AG04450 (cell line): Measurements from ENCODE around the gene SORL1. TPM values are rescaled to one million over a fixed set of nuclear protein-coding genes. Genes with fewer than 3 reads are reported as not detected.
A peak's percentile ranks its signal among the peaks of the same experiment; 100 is the strongest.
"Not testable (repeated sequence)": the region's sequence is repeated elsewhere in the genome, so short reads cannot be mapped to it uniquely, and the experiment has no call there.

Experiments
- CTCF ChIA-PET: fragments of 300-600, 350-600 bp; formaldehyde crosslinking; extraction: SDS; loops from one replicate; lab custom pipeline; 2022; ENCODE audit warnings: antibody characterized with exemption, inconsistent platforms; lab: Charles Lee
- POLR2A ChIA-PET: fragments of 350-600 bp; formaldehyde crosslinking; extraction: SDS; loops from one replicate; lab custom pipeline; 2021; ENCODE audit warnings: antibody characterized with exemption, inconsistent platforms; lab: Yijun Ruan, JAX
- DNase-seq: peaks from one replicate; pipeline ENCODE4 v3.0.0-alpha.2; 2011; ENCODE audit warnings: low read depth, low spot score
- H3K27ac ChIP-seq: one replicate; pipeline ENCODE4 v1.5.1; 2012; ENCODE audit warnings: low read depth, low read length, control low read depth
- H3K27me3 ChIP-seq: one replicate; pipeline ENCODE4 v1.6.0; 2012; ENCODE audit warnings: low read length; ENCODE audit not compliant: control insufficient read depth, insufficient read depth
- H3K4me3 ChIP-seq: 2 replicates; pipeline ENCODE4 v1.5.1; 2011; ENCODE audit warnings: mild to moderate bottlenecking, low read depth, low read length, control low read depth
- H3K9me3 ChIP-seq: 2 replicates; pipeline ENCODE4 v1.5.1; 2012; ENCODE audit warnings: low read length; ENCODE audit not compliant: control insufficient read depth, insufficient read depth
- polyA minus RNA-seq: library from RNA; depleted of rRNA, polyadenylated mRNA; stranded (reverse); fragments of >200 nt; gene quantifications from 2 replicates; pipeline ENCODE4 v1.2.3, GENCODE V29; 2011; rRNA and poly(A)+ RNA removed
- polyA plus RNA-seq: library from polyadenylated mRNA; depleted of rRNA; stranded (reverse); fragments of >200 nt; gene quantifications from 2 replicates; pipeline ENCODE4 v1.2.3, GENCODE V29; 2011; rRNA removed
- TF ChIP-seq, protein P1 (sequence below): IDR thresholded peaks from 2 replicates; pipeline ENCODE4 v1.5.1; 2011; ENCODE audit warnings: low read depth, low read length, control low read depth, inconsistent platforms

The SORL1 gene
- 5.4 and 5.5 TPM in 2 replicates for polyA plus RNA-seq
- polyA minus RNA-seq = 23.4 and 29.8 TPM in 2 replicates

DNA sequence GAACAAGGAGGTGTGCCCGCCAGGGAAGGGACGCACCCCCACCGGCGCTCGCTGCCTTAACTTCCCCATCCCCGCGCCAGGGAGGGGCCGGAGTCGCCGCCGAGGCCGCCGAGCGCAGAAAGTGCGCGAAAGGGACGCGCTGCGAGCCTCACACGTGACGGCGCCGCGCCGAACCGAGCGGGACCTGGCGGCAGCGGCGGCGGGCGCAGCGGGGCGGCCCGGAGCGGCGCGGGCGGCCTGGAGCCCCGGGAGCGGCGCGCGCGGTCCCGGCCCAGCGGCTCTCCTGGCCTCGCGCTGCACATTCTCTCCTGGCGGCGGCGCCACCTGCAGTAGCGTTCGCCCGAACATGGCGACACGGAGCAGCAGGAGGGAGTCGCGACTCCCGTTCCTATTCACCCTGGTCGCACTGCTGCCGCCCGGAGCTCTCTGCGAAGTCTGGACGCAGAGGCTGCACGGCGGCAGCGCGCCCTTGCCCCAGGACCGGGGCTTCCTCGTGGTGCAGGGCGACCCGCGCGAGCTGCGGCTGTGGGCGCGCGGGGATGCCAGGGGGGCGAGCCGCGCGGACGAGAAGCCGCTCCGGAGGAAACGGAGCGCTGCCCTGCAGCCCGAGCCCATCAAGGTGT, at the start of gene SORL1:
Gene SORL1 (plus strand): TSS at position 329 of the 623 bp plus-strand sequence. CDS start 18 bp downstream, at position 347.
- TF ChIP-seq, protein P1, sequence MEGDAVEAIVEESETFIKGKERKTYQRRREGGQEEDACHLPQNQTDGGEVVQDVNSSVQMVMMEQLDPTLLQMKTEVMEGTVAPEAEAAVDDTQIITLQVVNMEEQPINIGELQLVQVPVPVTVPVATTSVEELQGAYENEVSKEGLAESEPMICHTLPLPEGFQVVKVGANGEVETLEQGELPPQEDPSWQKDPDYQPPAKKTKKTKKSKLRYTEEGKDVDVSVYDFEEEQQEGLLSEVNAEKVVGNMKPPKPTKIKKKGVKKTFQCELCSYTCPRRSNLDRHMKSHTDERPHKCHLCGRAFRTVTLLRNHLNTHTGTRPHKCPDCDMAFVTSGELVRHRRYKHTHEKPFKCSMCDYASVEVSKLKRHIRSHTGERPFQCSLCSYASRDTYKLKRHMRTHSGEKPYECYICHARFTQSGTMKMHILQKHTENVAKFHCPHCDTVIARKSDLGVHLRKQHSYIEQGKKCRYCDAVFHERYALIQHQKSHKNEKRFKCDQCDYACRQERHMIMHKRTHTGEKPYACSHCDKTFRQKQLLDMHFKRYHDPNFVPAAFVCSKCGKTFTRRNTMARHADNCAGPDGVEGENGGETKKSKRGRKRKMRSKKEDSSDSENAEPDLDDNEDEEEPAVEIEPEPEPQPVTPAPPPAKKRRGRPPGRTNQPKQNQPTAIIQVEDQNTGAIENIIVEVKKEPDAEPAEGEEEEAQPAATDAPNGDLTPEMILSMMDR = peak; percentile 60

GRCh38 chr11:121405646-121406045, 46.5 kb upstream of the SORL1 start:
- H3K27me3 ChIP-seq = peaks cover 10% of the 10 kb centered on the region
- no peak for DNase-seq
- CTCF ChIA-PET = no interaction called here
- POLR2A ChIA-PET = no interaction called here
- no peak overlapping the region for H3K27ac ChIP-seq
- H3K4me3 ChIP-seq = no peak overlapping the region
- H3K9me3 ChIP-seq = no peaks in the 10 kb centered on the region
- TF ChIP-seq, protein P1 = no peak

More for the DNA sequence above, at the start of gene SORL1:
- DNase-seq = no peak
- Histone ChIP-seq H3K9me3 (no peaks in the 10 kb centered on the region; the same call in 1 of the 2 replicates), H3K27me3 (peaks cover 11% of the 10 kb centered on the region), H3K27ac (no peak within 1 kb of the TSS), H3K4me3 (peak within 1 kb of the TSS; percentile 74)
- CTCF ChIA-PET = interaction anchor here (0.8 to 1.7 kb wide), 5 partner anchors 11 to 140 kb away, joined by 3 to 8 read pairs (median 6); no protein-coding TSS in a partner anchor
- POLR2A ChIA-PET = no interaction called here

- CTCF ChIA-PET = no interaction called here
- no peaks in the 10 kb centered on the region for H3K9me3 ChIP-seq
- H3K27ac ChIP-seq = no peak overlapping the region
- H3K27me3 ChIP-seq = peaks cover 10% of the 10 kb centered on the region
- no peak overlapping the region for H3K4me3 ChIP-seq
- TF ChIP-seq, protein P1 = no peak
- DNase-seq = no peak
- POLR2A ChIA-PET = no interaction called here
Observed at GRCh38 chr11:121406291-121406690, 45.8 kb upstream of the SORL1 start.

GRCh38 chr11:121408830-121409229, 43.3 kb upstream of the SORL1 start:
- POLR2A ChIA-PET = no interaction called here
- CTCF ChIA-PET = interaction anchor here (0.6 to 0.7 kb wide), 2 partner anchors 20 to 90 kb away, joined by 5 to 6 read pairs; no protein-coding TSS in a partner anchor
- no peak overlapping the region for H3K27ac ChIP-seq

GRCh38 chr11:121410041-121410440, 42.1 kb upstream of the SORL1 start:
- CTCF ChIA-PET, POLR2A ChIA-PET, H3K4me3 ChIP-seq, H3K27ac ChIP-seq, DNase-seq, H3K9me3 ChIP-seq: not testable (repeated sequence)
- peaks cover 10% of the 10 kb centered on the region for H3K27me3 ChIP-seq

More at GRCh38 chr11:121408830-121409229, 43.3 kb upstream of the SORL1 start:
- TF ChIP-seq, protein P1 = no peak
- H3K27me3 ChIP-seq = peaks cover 10% of the 10 kb centered on the region
- no peaks in the 10 kb centered on the region for H3K9me3 ChIP-seq
- no peak overlapping the region for H3K4me3 ChIP-seq
- no peak for DNase-seq

- H3K9me3 ChIP-seq, H3K4me3 ChIP-seq, POLR2A ChIA-PET, DNase-seq, CTCF ChIA-PET, H3K27ac ChIP-seq: not testable (repeated sequence)
- H3K27me3 ChIP-seq = peaks cover 10% of the 10 kb centered on the region
Observed at GRCh38 chr11:121411330-121411729, 40.8 kb upstream of the SORL1 start.
